ENCODE measurements around the gene CD96.

Gene CD96

DNA sequence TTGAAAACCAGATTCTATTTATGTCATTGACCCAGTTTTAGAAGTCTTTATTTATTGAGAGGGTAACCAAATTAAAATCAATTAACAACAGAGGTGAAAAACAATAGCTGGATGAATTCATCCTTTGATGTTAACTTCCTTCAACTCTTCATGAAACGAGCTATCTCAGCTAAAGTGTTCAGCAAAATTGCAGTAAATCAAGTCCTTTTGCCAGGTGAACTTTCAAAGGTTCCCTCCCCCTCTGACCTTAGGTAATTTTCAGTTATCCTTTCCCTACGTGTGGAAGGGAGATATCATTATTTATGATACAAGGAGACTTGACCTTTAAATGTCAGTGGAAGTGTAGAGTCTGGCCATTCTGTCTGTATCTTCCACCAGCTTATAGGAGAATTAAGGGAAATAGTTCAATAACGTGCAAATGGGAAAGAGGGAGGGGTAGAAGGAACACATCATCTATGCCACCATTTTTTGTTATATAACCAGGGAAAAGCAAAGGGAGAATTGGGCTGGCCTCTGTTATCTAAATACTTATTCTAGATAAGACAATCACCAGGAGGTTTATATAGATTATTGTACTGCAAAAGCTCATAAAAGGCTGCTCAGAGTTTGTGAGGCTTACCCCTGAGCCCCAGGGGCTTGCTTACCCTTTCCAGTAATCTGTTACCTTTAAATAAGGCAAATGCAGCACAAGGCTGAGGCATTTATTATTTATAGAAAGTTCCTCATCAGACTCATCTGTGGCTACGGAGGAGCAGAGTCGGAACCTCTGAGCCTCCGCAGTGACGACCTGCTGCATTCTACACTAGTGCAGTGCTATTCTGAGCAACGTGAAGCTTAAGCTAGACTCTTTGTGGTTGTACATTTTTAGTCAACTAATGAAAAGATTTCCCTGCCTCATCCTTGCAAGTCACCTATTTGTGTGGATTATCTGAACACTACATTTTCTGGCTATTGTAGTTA, 150.9 kb downstream of the CD96 start:
- peaks cover 0 to 15% (median 9%) of the 10 kb centered on the region in 10 experiments; a peak in 9 of 20 replicates for H3K4me1 ChIP-seq
- H3K9ac ChIP-seq: no peak overlapping the region
- no peak overlapping the region for H3K4me3 ChIP-seq
- no peaks in the 10 kb centered on the region for H3K36me3 ChIP-seq
- H3K27me3 ChIP-seq: no peaks in the 10 kb centered on the region
- H3K9me3 ChIP-seq (replicated peaks in 1 of 11): no peaks in the 10 kb centered on the region
- 0 out of 22 replicates have a peak, but pooled peaks cover 0 to 3% (median 0%) of the 10 kb centered on the region in 11 experiments for H4K20me1 ChIP-seq
- no peak overlapping the region for H3K27ac ChIP-seq
- no peak for TF ChIP-seq Cebpa-rat (IDR thresholded peaks at IDR 0.05)
- peak overlapping the region in 5 of 11 experiments; percentile 5 to 29 (median 7); a peak in 5 of 22 replicates for H3K4me2 ChIP-seq

DNA sequence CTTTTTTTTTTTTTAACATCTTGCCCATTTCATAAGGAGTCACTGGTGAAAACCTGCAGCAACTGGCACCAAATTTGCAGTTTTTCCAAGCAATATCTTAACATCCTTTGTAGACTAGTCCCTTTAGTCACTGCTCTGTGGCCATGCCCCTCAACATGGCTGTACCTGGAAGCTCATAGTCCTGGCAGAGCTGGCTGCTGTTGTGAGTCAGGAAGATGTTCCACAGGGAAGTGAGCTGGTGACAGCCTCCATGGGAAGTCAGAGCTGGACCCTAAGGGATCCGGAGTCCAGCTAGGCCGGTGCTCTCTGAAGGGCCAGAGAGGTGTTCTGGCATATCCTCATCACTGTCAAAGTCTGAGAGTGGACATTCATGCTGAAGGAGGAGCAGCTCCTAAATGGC, 152.5 kb downstream of the CD96 start:
- TF ChIP-seq Cebpa-rat (IDR thresholded peaks at IDR 0.05): no peak
- no peaks in the 10 kb centered on the region for H3K9me3 ChIP-seq (replicated peaks in 1 of 11)
- peaks cover 0 to 15% (median 9%) of the 10 kb centered on the region in 10 experiments; a peak in 9 of 20 replicates for H3K4me1 ChIP-seq
- H3K36me3 ChIP-seq: no peaks in the 10 kb centered on the region
- no peak overlapping the region for H3K9ac ChIP-seq
- no peaks in the 10 kb centered on the region; a peak in 1 of 22 replicates for H4K20me1 ChIP-seq
- no peak overlapping the region for H3K27ac ChIP-seq
- H3K4me3 ChIP-seq: no peak overlapping the region
- H3K4me2 ChIP-seq: no peak overlapping the region
- no peaks in the 10 kb centered on the region for H3K27me3 ChIP-seq

DNA sequence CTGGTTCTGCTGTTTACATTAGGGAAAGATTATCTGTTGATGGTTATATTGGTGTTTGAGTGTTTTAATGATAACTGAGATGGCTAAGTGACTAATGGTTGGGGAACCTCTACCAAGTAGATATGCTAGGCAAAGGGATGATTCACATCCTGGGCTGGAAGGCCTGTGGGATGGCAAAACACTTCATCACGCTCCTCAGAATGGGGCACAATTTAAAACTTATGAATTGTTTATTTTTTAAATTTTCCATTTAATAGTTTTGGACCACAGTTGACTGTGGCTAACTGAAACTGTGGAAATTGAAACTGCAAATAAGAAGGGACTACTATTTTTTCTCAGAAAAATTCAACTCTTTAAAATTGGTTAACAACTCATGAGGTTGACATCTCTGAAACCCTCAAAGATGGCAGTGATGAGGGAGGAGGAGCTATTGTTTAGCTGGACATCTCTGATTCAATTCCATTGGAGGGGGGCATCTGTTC, 153.7 kb downstream of the CD96 start:
- Histone ChIP-seq H3K4me1 (peaks cover 0 to 15% (median 9%) of the 10 kb centered on the region in 10 experiments; a peak in 9 of 20 replicates), H4K20me1 (no peaks in the 10 kb centered on the region; a peak in 1 of 22 replicates), H3K4me3 (no peak overlapping the region), H3K9me3 (replicated peaks in 1 of 11) (no peaks in the 10 kb centered on the region), H3K9ac (no peak overlapping the region), H3K27me3 (no peaks in the 10 kb centered on the region), H3K36me3 (no peaks in the 10 kb centered on the region), H3K27ac (no peak overlapping the region), H3K4me2 (peak overlapping the region in 1 of 11 experiments; percentile 1; a peak in 2 of 22 replicates)
- no peak for TF ChIP-seq Cebpa-rat (IDR thresholded peaks at IDR 0.05)

DNA sequence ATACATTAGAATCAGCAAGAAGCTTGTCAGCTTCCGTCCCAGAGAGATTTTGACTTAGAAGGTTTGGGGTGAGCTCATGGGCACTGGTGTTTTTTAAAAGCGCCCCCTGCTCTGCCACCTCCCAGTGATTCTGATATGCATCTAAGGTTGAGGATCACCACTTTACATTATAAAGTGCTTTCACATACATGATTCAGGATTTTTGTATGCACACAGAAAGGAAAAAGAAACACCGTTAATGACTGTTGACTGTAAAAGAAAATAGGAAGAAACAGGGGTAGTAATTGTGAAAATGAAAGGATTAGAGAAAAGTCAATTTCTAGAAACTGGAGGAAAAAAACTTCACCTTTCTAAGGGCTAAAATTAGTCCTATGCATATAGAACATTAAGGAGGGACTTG, 158.1 kb downstream of the CD96 start:
- Histone ChIP-seq H4K20me1 (no peaks in the 10 kb centered on the region; a peak in 1 of 22 replicates), H3K27ac (no peak overlapping the region), H3K9ac (no peak overlapping the region), H3K4me3 (no peak overlapping the region), H3K36me3 (no peaks in the 10 kb centered on the region), H3K9me3 (replicated peaks in 1 of 11) (no peaks in the 10 kb centered on the region), H3K4me1 (peaks cover 0 to 10% (median 0%) of the 10 kb centered on the region in 10 experiments; a peak in 4 of 20 replicates), H3K4me2 (no peak overlapping the region), H3K27me3 (no peaks in the 10 kb centered on the region)
- TF ChIP-seq Cebpa-rat (IDR thresholded peaks at IDR 0.05): no peak

DNA sequence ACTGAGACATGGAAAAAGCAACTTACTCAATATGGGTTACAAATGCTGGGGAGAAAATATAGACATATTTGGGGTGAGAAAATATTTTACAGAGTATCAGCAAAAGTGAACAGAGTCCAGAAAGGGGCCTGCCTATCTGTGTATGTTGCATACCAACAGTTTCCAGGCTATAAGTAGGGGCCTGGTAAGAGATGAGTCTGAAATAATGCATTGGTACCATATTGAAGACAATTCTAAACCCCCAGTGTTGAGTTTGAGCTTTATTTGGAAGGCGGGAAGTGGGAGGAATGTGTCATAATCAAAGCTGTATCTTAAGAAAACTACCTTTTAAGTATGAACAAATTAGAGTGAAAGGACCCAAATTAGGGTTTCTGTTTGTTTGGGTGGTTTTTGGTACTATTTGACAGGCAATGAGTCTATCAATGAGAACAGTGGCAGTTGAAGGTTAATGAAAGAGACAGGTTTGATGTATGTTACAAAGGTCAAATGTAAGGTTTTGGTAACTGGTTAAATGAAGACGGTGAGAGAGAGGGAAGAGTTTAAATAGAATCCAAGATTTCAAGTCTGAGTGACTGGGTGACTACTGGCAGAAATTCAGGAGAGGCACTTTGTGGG, 159.4 kb downstream of the CD96 start:
- Histone ChIP-seq H4K20me1 (no peaks in the 10 kb centered on the region; a peak in 1 of 22 replicates), H3K27me3 (no peaks in the 10 kb centered on the region), H3K4me2 (no peak overlapping the region), H3K36me3 (no peaks in the 10 kb centered on the region), H3K9ac (no peak overlapping the region), H3K27ac (no peak overlapping the region), H3K9me3 (replicated peaks in 1 of 11) (no peaks in the 10 kb centered on the region), H3K4me1 (no peaks in the 10 kb centered on the region), H3K4me3 (no peak overlapping the region)
- TF ChIP-seq Cebpa-rat (IDR thresholded peaks at IDR 0.05): no peak
